Naive thymus-derived CD4-positive, alpha-beta T cell (primary cell): ENCODE results near the gene KIT. TPM values are rescaled to one million over a fixed set of nuclear protein-coding genes. Genes with fewer than 3 reads are reported as not detected.
"Not testable (repeated sequence)": the region's sequence is repeated elsewhere in the genome, so short reads cannot be mapped to it uniquely, and the experiment has no call there.

Source experiments
- ATAC-seq: fragments of 150-1000 bp; cut with Tn5 transposase; 2 replicates; pipeline ENCODE4 v1.10.0; 2021; ENCODE audit warnings: mild to moderate bottlenecking, moderate library complexity
- CTCF ChIA-PET: fragments of 350-600 bp; sonication (Branson Sonifier 250); formaldehyde crosslinking; loops from one replicate; lab custom pipeline; 2021; ENCODE audit warnings: antibody characterized with exemption; lab: Charles Lee
- POLR2A ChIA-PET: fragments of 350-600 bp; sonication (Branson Sonifier 250); formaldehyde crosslinking; loops from one replicate; lab custom pipeline; 2021; ENCODE audit warnings: antibody characterized with exemption, inconsistent platforms; lab: Charles Lee
- DNase-seq, 9 donors: peaks; one replicate each; pipeline versions ENCODE4 v3.0.0 to v3.0.0-alpha.2; 2020 to 2022; ENCODE audit warnings: mixed read lengths in 1 of 9
- H3K27ac ChIP-seq: one replicate; pipeline ENCODE4 v1.7.0; 2013; ENCODE audit warnings: mild to moderate bottlenecking, low read depth, low read length, moderate library complexity
- H3K27me3 ChIP-seq, 2 donors: one replicate each; pipeline ENCODE4 v1.7.0; 2013; ENCODE audit warnings: low read length in 2 of 2, mild to moderate bottlenecking in 2 of 2, moderate library complexity in 2 of 2; ENCODE audit not compliant: control insufficient read depth in 2 of 2, insufficient read depth in 2 of 2
- H3K36me3 ChIP-seq, 3 experiments: 1 replicate in 2 of 3; 2 replicates in 1 of 3; pipeline ENCODE4 v1.7.0; 2013; ENCODE audit warnings: low read length in 3 of 3, mild to moderate bottlenecking in 3 of 3, moderate library complexity in 1 of 3; ENCODE audit not compliant: insufficient read depth in 3 of 3, control insufficient read depth in 2 of 3
- H3K4me1 ChIP-seq, 2 donors: one replicate each; pipeline ENCODE4 v1.7.0; 2013; ENCODE audit warnings: low read length in 2 of 2, mild to moderate bottlenecking in 2 of 2, moderate library complexity in 1 of 2; ENCODE audit not compliant: control insufficient read depth in 2 of 2, insufficient read depth in 2 of 2
- H3K4me3 ChIP-seq: 2 replicates; pipeline ENCODE4 v1.7.0; 2013; ENCODE audit warnings: mild to moderate bottlenecking, low read length
- H3K9me3 ChIP-seq, 3 experiments: 1 replicate in 2 of 3; 2 replicates in 1 of 3; pipeline ENCODE4 v1.7.0; 2013; ENCODE audit warnings: low read length in 3 of 3; ENCODE audit not compliant: control insufficient read depth in 2 of 3
- H3K27ac Mint-ChIP-seq, 9 donors: one replicate each; pipeline ENCODE4 v1.8.0; 2020 to 2022; ENCODE audit warnings: mixed read lengths in 9 of 9, mild to moderate bottlenecking in 8 of 9, moderate library complexity in 5 of 9, inconsistent platforms in 2 of 9
- H3K27me3 Mint-ChIP-seq, 5 donors: one replicate each; pipeline ENCODE4 v1.8.0; 2021 to 2022; ENCODE audit warnings: mixed read lengths in 5 of 5, mild to moderate bottlenecking in 1 of 5
- H3K36me3 Mint-ChIP-seq, 5 donors: one replicate each; pipeline ENCODE4 v1.8.0; 2020 to 2022; ENCODE audit warnings: mixed read lengths in 5 of 5, mild to moderate bottlenecking in 3 of 5, inconsistent platforms in 1 of 5
- H3K4me1 Mint-ChIP-seq, 7 donors: one replicate each; pipeline ENCODE4 v1.8.0; 2020 to 2022; ENCODE audit warnings: mixed read lengths in 7 of 7, mild to moderate bottlenecking in 3 of 7, inconsistent platforms in 1 of 7
- H3K4me3 Mint-ChIP-seq, 10 donors: one replicate each; pipeline ENCODE4 v1.8.0; 2020 to 2022; ENCODE audit warnings: mild to moderate bottlenecking in 10 of 10, mixed read lengths in 10 of 10, moderate library complexity in 6 of 10, inconsistent platforms in 2 of 10
- H3K9me3 Mint-ChIP-seq, 11 donors: one replicate each; pipeline ENCODE4 v1.8.0; 2020 to 2022; ENCODE audit warnings: mixed read lengths in 11 of 11, mild to moderate bottlenecking in 4 of 11, inconsistent platforms in 1 of 11, moderate library complexity in 1 of 11
- intact Hi-C, 2 donors: fragments of 100-400 bp; cut with micrococcal nuclease; formaldehyde crosslinking; loops; one replicate each; pipeline ENCODE4 v1.15.1; 2023
- polyA plus RNA-seq, 2 donors: library from polyadenylated mRNA; unstranded; fragments of 300-500 nt; fragmentation: Illumina TruSeq; gene quantifications; one replicate each; pipeline ENCODE4 v1.2.3, GENCODE V29; 2021
- total RNA-seq, 6 experiments: library from RNA in 5 of 6; stranded (reverse) in 5 of 6; gene quantifications; 1 replicate in 5 of 6; 2 replicates in 1 of 6; pipeline ENCODE4 v1.2.3 and lab custom pipeline; 2021 to 2026

The KIT gene
- total and polyA plus RNA-seq, 7 experiments from 2014 or later = 0.08 to 1.2 (median 0.16) TPM; not detected in 1

DNA sequence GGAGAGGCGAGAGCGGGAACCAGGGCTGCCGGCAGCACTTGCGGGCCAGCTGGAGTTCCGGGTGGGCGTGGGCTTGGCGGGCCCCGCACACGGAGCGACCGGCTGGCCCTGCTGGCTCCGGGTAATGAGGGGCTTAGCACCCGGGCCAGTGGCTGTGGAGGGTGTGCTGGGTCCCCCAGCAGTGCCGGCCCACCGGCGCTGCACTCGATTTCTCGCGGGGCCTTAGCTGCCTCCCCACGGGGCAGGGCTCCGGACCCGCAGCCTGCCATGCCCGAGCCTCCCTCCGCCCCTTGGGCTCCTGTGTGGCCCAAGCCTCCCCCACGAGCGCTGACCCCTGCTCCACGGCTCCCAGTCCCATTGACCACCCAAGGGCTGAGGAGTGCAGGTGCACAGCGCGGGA is 25.2 kb upstream of the KIT start:
- Histone ChIP-seq H3K27me3 (no peaks in the 10 kb centered on the region), H3K27ac (no peak overlapping the region), H3K4me1 (no peaks in the 10 kb centered on the region), H3K36me3 (no peaks in the 10 kb centered on the region), H3K9me3 (no peaks in the 10 kb centered on the region), H3K4me3 (no peak overlapping the region)
- Mint-ChIP-seq H3K4me1 (peaks cover 0 to 9% (median 7%) of the 10 kb centered on the region in 7 donors), H3K36me3 (no peaks in the 10 kb centered on the region), H3K4me3 (peak overlapping the region in 2 of 10 donors; percentile 19 to 71), H3K27ac (no peak overlapping the region), H3K27me3 (peaks cover 2 to 30% (median 16%) of the 10 kb centered on the region in 5 donors), H3K9me3 (peaks cover 0 to 2% (median 0%) of the 10 kb centered on the region in 11 donors)
- intact Hi-C loops = no loop called here
- DNase-seq = no peak
- ATAC-seq = no peak
- POLR2A ChIA-PET = no interaction called here
- CTCF ChIA-PET = no interaction called here

GRCh38 chr4:54633102-54633740 is 24.5 kb upstream of the KIT start:
- POLR2A ChIA-PET, CTCF ChIA-PET, H3K27ac ChIP-seq, H3K4me1 ChIP-seq, DNase-seq, H3K36me3 Mint-ChIP-seq, H3K9me3 ChIP-seq, ATAC-seq, H3K9me3 Mint-ChIP-seq, H3K36me3 ChIP-seq, H3K27me3 ChIP-seq, H3K4me1 Mint-ChIP-seq, intact Hi-C loops, H3K4me3 ChIP-seq: not testable (repeated sequence)
- Mint-ChIP-seq H3K27ac (peak overlapping the region in 2 of 9 donors; percentile 46 to 54), H3K27me3 (peaks cover 2 to 27% (median 16%) of the 10 kb centered on the region in 5 donors), H3K4me3 (peak overlapping the region in 9 of 10 donors; percentile 56 to 77 (median 68))

DNA sequence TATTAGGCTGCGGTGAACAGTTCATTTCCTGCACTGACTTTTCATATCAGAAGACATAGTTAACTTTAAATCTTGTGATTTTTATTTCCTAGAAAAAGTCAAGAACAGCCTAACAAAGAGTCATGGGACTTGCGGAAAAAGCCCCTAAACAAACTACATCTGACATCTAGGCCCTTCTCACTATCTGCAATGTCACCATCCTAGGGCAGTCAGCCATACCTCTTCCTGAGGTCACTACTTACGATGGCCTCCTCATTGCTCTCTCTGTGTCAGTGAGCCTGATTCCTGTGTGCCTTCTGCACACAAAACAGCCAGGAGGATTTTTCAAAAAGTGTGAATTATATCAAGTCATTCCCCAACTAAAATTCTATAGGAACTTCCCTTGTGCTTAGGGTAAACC is 22.4 kb upstream of the KIT start:
- H3K4me1 ChIP-seq = no peaks in the 10 kb centered on the region

DNA sequence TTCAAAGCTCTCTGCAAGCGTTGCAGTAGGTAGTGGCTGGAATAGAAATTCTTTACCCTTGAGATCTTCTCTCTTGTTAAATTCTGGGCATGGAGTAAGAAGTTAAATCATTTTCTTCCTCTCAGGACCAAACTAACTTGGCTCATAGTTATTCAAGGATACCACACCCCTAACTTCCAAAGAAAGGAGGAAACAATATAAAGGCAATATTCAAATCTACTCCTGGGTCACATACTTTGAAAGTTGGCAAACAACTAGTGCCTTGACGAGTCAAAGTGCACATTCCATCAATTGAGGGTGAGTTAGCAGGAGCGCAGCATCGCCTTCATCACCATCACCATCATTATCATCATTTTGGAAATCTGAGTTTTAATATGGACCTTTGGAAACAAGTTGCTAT is 20.4 kb upstream of the KIT start:
- DNase-seq (no peak), ATAC-seq (no peak)
- Histone ChIP-seq H3K4me3 (no peak overlapping the region), H3K36me3 (no peaks in the 10 kb centered on the region), H3K4me1 (no peaks in the 10 kb centered on the region), H3K9me3 (no peaks in the 10 kb centered on the region), H3K27me3 (no peaks in the 10 kb centered on the region), H3K27ac (no peak overlapping the region)
- no peaks in the 10 kb centered on the region for H3K36me3 Mint-ChIP-seq
- H3K27me3 Mint-ChIP-seq = peaks cover 2 to 11% (median 6%) of the 10 kb centered on the region in 5 donors
- ChIA-PET POLR2A (no interaction called here), CTCF (no interaction called here)
- peaks cover 0 to 2% (median 0%) of the 10 kb centered on the region in 11 donors for H3K9me3 Mint-ChIP-seq
- peaks cover 3 to 9% (median 7%) of the 10 kb centered on the region in 7 donors for H3K4me1 Mint-ChIP-seq
- intact Hi-C loops = no loop called here
- H3K27ac Mint-ChIP-seq = no peak overlapping the region
- H3K4me3 Mint-ChIP-seq = no peak overlapping the region

More for the DNA sequence above, 22.4 kb upstream of the KIT start:
- Histone ChIP-seq H3K4me3 (no peak overlapping the region), H3K27me3 (no peaks in the 10 kb centered on the region), H3K36me3 (no peaks in the 10 kb centered on the region), H3K27ac (no peak overlapping the region), H3K9me3 (no peaks in the 10 kb centered on the region)
- H3K9me3 Mint-ChIP-seq = peaks cover 0 to 2% (median 0%) of the 10 kb centered on the region in 11 donors
- DNase-seq = no peak
- no peak for ATAC-seq
- ChIA-PET POLR2A (no interaction called here), CTCF (interaction anchor here (0.7 kb wide), 1 partner anchor 59 kb away, joined by 3 read pairs; no protein-coding TSS in a partner anchor)
- H3K27ac Mint-ChIP-seq = no peak overlapping the region
- peaks cover 2 to 18% (median 9%) of the 10 kb centered on the region in 5 donors for H3K27me3 Mint-ChIP-seq
- H3K36me3 Mint-ChIP-seq = no peaks in the 10 kb centered on the region
- peaks cover under 1 to 9% (median 7%) of the 10 kb centered on the region in 7 donors for H3K4me1 Mint-ChIP-seq
- H3K4me3 Mint-ChIP-seq = no peak overlapping the region
- intact Hi-C loops = no loop called here

DNA sequence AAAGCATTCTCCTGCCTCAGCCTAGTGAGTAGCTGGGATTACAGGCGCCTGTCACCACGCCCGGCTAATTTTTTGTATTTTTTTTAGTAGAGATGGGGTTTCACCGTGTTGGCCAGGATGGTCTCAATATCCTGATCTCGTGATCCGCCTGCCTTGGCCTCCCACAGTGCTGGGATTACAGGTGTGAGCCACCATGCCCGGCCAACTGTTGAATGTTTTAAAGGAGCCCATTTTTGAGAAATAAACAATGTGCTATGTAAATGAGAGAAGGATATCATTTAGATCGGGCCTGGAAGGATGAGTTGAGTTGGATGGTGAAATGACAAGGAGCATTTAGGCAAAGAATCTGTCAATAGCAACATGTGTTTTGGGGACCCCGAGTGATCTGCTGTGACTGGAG is 16.7 kb upstream of the KIT start:
- H3K9me3 ChIP-seq, H3K36me3 Mint-ChIP-seq, POLR2A ChIA-PET, H3K4me1 Mint-ChIP-seq, H3K4me3 Mint-ChIP-seq, intact Hi-C loops, H3K4me1 ChIP-seq, H3K27ac ChIP-seq, CTCF ChIA-PET, H3K27me3 ChIP-seq, H3K4me3 ChIP-seq, ATAC-seq, H3K27me3 Mint-ChIP-seq, H3K27ac Mint-ChIP-seq, H3K36me3 ChIP-seq, H3K9me3 Mint-ChIP-seq, DNase-seq: not testable (repeated sequence)

GRCh38 chr4:54643172-54643571 is 14.6 kb upstream of the KIT start:
- Mint-ChIP-seq H3K27ac (no peak overlapping the region), H3K4me1 (peaks cover 0 to 5% (median 0%) of the 10 kb centered on the region in 7 donors), H3K9me3 (no peaks in the 10 kb centered on the region), H3K4me3 (no peak overlapping the region), H3K27me3 (peaks cover 0 to 8% (median 5%) of the 10 kb centered on the region in 5 donors), H3K36me3 (no peaks in the 10 kb centered on the region)
- ChIA-PET POLR2A (no interaction called here), CTCF (no interaction called here)
- ATAC-seq (no peak), DNase-seq (no peak)
- no peaks in the 10 kb centered on the region for H3K4me1 ChIP-seq
- intact Hi-C loops = no loop called here
- no peaks in the 10 kb centered on the region for H3K9me3 ChIP-seq
- H3K4me3 ChIP-seq = no peak overlapping the region
- H3K27me3 ChIP-seq = no peaks in the 10 kb centered on the region
- no peak overlapping the region for H3K27ac ChIP-seq
- no peaks in the 10 kb centered on the region for H3K36me3 ChIP-seq
